GM11168 (cell line): ENCODE measurements around the gene TMEM132D.

Source experiments
- in situ Hi-C: fragments of 300-500 bp; cut with MboI; formaldehyde crosslinking; loops from one replicate; pipeline ENCODE4 v1.12.0; 2022; ENCODE audit warnings: low sequenced_read_pairs; ENCODE audit not compliant: unreplicated experiment

The TMEM132D gene

DNA sequence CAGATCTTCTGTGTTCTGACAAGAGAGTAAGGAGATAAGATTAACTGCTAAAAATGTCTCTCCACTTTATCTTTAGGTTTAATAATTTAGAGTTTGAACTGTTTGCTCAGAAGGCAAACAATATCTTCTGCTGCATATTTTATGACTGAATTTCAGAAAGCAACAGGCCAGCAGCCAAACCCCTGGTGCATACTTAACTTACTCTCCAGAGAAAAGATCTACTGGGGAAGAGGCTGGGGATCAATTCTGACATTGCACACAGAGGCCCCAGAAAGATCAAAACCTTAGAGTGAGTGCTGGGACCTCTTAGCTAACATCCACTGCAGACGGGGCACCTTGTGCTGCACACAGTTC lies 518.2 kb downstream of the TMEM132D start:
- in situ Hi-C loops, result no loop called here

DNA sequence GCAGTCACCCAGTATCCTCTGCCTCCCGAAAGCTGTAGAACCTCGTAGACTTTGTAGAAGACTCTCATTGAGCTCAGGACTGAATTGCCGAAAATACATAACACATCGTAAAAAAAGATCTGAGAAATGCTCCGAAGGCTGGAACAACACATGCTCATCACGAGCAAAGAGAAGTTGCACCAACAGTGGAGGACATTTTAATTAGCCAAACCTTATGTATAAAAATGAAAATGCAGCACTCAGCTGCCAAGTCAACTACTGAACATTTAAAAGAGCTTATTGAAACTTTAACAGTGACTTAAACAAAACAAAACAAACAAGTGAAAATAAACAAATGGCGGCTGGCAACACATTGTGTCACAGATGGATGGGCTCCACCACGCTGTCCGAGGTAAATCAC lies 519.9 kb downstream of the TMEM132D start:
- in situ Hi-C loops, result no loop called here

DNA sequence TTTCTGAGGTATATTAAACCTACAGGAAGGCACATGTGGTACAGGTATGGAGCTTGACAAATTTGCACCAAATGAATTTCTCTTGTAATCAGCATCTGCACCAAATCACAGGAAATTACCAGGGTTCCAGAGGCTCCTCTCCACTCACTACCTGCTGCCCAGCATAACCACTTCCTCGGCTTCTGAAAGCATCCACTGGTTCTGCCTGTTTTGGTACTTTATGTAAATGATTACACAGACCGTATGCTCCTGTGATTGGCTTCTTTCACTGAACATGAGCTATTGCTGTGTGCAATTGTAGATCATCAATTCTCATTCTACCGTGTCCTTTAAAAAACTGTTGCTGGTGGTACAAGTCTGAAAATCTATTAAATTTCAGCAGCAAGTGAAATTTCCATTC lies 522.1 kb downstream of the TMEM132D start:
- in situ Hi-C loops, result no loop called here

DNA sequence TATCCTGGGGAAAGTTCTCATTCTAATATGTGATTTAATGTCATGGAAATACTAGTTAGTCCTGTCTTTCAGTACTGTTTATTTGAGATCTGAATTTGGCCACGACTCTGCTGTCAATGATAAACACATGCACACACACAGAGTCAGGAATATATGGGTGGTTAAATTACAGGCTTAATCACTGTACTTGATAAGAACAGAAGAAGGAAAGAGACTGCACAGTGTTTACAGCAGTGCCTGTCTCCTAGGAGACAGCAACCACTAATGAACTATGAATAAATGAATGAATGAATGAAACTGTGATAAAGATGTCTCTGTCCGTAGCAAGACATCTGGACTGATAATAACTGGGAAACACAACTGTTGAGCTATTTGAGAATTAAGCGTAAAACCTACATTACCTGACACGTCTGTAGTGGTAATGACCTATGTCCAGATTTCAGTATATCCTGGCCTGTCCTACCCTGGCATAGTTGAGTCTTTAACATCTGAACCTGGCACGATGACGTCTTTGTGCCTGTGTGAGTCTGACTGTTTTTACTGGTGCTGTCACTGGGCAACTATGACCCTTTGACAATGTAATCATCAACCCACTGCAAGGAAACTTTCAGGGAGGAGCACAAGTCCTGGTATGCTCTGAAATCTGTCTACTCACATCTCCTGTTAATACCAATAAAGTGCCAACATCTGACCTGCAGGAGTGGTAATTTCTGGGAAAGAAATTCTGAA lies 524.6 kb downstream of the TMEM132D start:
- in situ Hi-C loops, result no loop called here

DNA sequence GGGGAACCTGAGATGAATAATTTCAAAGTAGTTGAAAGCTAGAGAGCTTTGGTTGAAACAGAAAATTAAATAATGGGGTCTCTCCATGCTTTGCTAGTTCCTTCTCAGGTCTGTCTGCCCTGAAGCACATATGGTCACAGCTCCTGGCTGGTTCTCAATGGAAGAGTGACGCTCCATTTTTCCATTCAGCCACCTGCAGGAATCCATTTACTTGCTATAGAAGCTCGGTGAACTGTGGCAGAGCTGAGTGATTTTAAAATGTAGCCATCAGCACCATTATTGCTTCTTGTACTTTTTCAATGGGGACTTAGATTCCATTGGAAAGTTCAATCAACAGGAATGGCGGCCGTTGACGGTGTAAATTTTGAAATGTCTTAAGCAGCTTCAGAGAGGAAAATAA lies 525.3 kb downstream of the TMEM132D start:
- in situ Hi-C loops, result no loop called here

DNA sequence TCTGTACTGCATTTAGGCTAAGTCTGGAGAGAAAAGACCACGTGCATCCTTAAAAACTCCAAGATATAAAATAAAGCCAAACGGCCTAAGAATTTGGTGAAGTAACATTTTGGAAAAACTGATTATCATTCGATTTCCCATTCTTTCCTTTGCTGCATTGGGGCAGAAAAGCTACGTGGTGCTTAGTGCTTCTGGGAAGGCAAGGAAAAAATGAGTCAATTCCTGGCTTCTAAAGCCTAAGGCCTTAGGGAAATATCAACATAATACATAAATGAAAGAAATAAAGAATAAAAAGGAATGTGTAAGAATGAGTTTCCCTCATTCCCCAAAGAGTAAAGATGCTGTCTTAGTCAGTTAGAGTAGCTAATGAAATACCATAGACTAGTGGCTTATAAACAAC lies 530.1 kb downstream of the TMEM132D start:
- in situ Hi-C loops, result no loop called here

DNA sequence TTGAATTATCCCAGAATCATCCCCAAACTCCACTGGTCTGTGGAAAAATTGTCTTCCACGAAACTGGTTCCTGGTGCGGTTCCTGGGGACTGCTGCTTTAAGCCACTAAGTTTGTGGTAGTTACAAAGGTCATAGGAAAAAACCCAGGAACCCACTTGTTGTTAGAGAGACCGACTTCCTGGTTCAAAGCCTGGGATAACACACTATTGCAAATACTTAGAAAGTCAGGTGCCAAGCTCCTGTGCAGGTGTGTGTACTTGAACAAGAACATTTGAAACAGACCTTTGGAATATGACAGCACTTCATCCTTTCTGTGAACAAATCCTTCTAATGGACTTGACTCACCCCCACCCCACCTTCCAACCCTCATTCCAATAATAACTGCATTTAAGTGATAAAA lies 530.9 kb downstream of the TMEM132D start:
- in situ Hi-C loops, result no loop called here

DNA sequence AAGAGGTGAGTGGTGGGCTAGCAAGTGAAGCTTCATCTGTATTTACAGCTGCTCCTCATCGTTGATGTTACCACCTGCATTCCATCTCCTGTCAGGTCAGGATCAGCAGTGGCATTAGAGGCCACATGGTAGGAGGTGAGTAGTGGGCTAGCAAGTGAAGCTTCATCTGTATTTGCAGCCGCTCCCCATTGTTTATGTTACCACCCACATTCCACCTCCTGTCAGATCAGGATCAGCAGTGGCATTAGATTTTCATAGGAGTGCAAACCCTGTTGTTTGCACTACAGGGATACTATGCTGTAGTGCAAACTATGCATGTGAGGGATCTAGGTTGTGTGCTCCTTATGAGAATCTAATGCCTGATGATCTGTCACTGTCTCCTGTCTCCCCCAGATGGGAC lies 531.5 kb downstream of the TMEM132D start:
- in situ Hi-C loops, result no loop called here

DNA sequence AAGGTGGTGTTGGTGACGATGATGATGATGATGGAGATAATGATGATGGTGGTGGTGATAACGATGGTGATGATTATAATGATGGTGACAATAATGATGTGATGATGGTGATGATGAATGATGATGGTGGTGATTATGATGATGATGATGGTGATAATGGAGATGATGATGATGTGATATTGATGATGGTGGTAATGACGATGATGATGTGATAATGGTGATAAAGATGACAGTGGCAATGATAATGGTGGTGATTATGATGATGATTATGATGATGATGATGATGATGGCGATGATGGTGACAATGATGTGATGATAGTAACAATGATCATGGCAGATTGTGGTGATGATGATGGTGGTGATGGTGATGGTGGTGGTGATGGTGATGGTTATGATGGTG lies 532.6 kb downstream of the TMEM132D start:
- in situ Hi-C loops, result no loop called here

DNA sequence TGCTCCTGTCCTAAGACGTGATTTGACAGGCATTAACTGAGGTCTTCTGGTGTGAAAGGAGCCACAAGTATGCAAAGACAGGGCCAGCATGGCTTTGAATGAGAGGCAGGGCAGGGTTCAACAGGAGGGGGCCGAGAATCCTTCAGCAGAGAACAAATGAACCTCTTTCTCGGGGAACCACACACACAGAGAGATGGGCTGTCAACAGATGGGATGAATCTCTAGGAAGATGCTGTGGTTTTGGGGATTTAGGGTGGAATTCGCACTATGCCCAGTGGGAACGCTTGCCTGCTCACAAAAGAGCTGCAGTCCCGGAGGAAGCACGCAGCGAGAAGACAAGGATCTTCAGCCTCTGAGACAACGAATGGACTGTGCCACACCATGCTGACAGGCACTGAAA lies 537.2 kb downstream of the TMEM132D start:
- in situ Hi-C loops, result no loop called here

DNA sequence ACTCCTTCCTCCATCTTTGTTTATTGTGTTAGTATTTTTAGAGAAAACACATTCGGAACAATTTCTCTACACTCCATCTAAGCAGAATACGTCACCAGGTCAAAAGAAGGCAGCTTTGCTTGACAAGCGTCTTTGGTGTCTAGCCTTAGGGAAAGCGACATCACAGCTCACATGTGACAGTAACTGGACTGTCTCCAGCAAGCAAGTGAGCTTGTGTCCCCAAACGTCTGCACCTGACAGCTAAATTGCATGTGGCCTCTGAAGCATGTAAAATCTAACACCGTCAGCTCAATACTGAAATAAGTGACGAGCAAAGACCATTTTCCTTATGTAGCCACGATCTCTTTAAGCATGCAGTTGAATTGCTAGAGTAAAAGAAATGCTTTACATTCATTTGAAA lies 540.8 kb downstream of the TMEM132D start:
- in situ Hi-C loops, result no loop called here

DNA sequence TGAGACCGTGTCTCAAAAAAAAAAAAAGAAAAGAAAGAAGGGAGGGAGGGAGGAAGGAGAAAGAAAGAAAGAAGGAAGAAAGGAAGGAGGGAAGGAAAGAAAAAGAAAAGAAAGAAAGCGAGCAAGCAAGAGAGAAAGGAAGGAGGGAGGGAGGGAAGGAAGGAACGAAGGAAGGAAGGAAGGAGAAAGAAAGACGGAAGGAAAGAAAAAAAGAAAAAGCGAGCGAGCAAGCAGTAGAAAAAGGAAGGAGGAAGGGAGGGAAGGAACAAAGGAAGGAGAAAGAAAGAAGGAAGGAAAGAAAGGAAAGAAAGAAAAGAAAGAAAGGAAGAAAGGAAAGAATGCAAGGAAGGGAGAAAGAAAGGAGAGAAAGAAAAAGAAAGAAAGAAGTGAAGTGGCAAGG lies 546.6 kb downstream of the TMEM132D start:
- in situ Hi-C loops, result no loop called here

DNA sequence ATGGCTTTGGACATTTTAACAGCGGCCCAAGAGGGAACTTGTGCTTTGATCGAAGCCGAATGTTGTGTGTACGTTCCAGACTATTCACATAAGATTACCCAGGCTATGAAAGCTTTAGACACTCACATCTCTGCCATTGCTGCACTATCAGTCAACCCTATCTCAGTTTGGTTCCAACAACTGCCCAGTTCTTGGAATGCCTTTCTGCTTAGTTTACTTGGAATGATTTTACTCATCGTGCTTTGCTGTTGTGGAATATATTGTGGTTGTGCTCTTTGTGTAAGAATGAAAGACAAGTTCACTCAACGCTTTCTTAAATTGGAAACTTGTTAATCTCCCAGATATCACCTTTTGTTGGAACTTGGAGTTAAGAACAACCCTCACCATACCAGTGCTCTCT lies 552.3 kb downstream of the TMEM132D start:
- in situ Hi-C loops, result no loop called here

DNA sequence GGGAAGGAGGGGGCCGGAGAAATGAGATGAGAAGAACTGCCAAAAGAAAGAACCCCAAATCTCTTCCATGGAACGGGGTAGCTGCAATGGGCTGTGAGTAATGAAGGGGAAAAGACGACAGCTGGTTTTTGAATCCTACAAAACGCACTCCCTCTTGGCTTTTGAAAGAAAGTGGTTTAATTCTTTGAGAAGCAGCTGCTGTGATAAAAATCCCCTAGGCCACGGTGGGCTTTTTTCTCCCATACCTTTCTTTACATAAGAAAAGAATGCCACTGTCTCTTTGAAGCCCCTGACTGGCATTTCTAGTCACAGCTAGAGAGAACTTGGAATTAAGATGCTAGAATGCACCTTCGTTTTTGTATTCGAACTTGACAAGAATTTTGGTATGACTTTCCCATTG lies 564.5 kb downstream of the TMEM132D start:
- in situ Hi-C loops, result no loop called here

DNA sequence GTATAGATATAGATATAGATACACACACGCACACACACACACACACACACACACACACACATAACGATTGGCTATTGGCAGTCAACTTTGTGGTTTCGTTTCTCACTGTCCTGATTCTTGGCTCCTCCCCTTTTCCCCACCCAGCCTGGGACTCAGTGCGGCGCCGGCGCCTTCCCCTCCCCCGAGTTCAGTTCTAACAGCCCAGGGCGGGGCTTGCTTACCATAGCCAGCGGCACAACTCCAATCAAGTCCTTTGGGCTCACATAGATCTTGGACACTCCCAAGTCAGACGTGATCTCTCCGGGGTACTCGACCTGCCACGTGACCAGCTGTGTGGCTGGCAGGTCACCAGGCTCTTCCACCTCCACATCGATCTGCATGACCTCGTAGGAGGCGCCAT lies 566.4 kb downstream of the TMEM132D start:
- in situ Hi-C loops, result no loop called here

DNA sequence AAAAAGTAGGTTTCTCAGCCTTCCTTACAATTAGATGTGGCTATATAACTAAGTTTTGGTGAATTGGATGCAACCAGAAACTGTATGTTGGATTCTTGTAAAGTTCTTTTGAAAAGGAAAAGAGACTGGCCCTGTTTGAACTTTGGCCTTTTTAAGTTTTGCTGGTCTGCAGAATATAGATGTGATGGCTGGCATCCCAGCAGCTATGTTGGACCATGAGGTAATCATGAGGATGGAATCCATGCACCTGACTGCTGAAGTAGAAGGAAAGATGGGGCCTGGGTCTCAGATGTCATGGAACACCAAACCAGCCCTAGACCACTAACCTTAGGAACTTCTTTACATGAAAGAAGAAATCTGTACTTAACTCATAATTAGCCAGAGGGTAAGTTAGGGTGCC lies 568.1 kb downstream of the TMEM132D start:
- in situ Hi-C loops, result no loop called here

DNA sequence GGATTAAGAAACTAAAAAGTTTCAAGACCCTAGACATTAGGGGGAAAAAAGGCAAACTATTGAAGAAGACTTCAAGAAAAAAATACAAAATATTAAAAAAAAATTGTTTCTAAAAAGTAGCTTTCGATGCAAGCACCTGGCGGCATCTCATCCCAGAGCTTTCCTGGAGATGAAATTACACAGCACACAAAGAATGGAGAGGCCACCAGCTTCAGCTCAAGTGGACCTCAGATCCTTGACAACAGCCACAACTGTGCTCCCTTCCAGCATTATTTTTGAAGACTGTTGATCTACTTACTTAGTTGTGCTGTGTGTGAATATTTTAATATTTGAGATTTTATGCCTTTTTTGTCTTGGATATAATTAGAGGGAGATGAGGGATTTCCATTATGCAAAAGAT lies 571.5 kb downstream of the TMEM132D start:
- in situ Hi-C loops, result no loop called here

DNA sequence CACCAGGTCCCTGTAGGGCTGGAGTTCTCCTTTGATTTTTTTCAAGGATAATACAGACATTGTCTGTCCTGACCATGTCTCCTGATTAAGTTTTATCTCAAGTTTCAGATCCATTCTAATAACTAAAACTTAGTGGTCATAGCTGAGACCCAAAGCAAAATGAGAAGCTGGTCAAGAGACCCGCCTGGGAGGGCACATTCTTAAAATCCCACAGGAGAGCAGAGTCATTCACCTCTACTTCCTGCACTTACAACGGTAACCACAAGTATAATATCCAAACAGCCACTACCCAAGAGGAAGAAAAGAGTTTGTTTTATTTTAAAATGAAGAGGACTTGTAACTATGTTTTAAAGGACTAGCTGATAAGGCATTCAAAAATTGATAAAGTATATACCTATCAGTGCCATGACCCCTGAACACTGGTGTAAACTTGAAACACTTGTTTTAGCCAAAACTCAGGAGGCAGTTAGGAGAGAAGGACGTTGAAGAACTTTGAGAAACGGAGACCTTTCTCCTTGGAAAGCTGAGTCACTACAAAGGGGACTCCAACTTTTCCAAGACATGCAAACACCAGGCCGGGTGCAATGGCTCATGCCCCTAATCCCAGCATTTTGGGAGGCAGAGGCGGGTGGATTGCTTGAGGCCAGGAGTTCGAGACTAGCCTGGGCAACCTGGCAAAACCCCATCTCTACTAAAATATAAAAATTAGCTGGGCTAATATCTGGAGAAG lies 572.3 kb downstream of the TMEM132D start:
- in situ Hi-C loops, result no loop called here

DNA sequence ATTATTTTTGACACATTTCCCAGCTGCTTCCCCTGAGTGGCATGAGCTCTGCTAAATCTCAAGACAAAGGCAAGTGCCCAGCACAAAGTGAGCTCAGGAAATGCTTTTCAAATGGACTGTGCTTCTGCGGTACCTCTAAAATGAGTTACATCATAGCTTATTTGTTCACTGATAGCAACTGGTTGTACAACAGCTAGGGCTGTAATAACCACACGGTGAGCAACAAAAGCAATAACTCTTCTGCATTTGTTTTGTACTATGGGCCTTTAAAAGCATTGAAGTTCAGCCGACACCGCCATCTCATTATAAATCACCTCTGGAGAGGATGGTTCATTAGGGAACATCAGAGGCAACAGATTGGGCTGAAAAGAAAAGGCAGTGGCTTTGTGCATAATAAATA lies 575.6 kb downstream of the TMEM132D start:
- in situ Hi-C loops, result no loop called here

DNA sequence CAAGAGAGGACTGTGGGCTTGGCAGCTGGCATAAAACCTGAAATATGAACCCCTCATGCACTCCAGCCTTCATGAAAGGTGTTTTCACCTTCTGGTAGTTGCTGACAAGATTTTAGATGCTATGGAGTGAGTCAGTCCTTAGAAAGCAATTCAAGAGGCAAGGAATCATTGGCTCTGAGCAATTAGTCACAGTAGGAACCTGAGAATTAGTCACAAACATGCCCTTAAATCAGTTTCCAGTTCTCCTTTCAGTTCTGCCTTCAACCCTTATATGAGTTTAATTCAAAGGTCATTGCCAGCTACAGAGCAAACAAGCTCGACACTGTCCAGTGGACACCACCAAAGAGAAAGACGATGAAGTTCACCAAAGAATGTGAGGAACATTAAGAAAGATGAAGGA lies 578.3 kb downstream of the TMEM132D start:
- in situ Hi-C loops, result no loop called here

DNA sequence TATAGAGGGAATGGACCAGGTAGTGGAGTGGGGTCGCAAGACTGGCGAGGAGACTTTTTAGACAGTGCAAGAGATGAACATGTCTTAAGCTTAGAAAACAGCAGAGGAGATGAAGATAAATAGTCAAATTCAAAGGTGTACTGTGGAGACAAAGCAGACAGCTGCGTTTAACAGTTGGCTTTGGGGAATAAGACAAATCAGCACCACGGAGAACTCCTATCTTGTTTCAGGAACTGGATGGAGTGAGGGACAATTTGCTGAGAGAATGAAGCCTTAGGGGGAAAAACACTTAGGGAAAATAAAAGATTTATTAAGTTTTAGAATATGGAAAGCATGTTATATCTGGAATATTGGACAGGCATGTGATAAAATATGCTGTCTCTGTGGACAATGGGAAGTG lies 591.8 kb downstream of the TMEM132D start:
- in situ Hi-C loops, result no loop called here

DNA sequence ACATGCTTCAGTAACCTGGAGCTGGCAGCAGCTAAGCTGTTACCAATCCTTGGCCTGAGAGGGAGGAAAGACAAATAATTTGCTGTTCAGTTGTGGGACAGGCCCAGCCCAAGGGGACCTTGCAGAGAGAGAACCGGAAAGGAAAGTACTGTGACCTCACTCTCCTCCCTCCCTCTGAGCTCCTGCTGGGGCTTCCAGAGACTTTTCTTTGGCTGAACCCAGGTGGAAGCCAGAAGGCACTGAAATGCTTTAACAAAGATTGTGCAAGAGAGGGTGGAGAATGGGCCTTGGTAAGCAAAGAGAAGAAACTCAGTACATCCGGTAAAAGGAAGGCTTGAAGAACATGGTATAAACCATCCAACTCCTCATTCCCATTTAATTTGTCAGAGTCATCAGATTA lies 593.5 kb downstream of the TMEM132D start:
- in situ Hi-C loops, result no loop called here
